ENCODE measurements around the gene TTC34.

TTC34 gene

GRCh38 chr1:2801535-2802291, at the start of gene TTC34:
Gene TTC34, minus strand, starts transcription at chr1:2801693. Its CDS starts 866 bp downstream, at chr1:2800827.
- TF ChIP-seq CTCF (conservative IDR thresholded peaks at IDR 0.05; ENCODE audit: low read length): no peak
- H3K4me3 ChIP-seq (ENCODE audit: low read length): no peak within 1 kb of the TSS
- DNase-seq (ENCODE audit: low read depth): no peak

- no peak for DNase-seq (ENCODE audit: low read depth)
- TF ChIP-seq CTCF (conservative IDR thresholded peaks at IDR 0.05; ENCODE audit: low read length): no peak
- H3K4me3 ChIP-seq (ENCODE audit: low read length): no peak overlapping the region
Measured at GRCh38 chr1:2850502-2850901, 49.0 kb upstream of the TTC34 start.

GRCh38 chr1:2848006-2848670, 46.6 kb upstream of the TTC34 start:
- TF ChIP-seq CTCF (conservative IDR thresholded peaks at IDR 0.05; ENCODE audit: low read length): no peak
- no peak for DNase-seq (ENCODE audit: low read depth)
- H3K4me3 ChIP-seq (ENCODE audit: low read length): no peak overlapping the region

- no peak for TF ChIP-seq CTCF (conservative IDR thresholded peaks at IDR 0.05; ENCODE audit: low read length)
Measured at GRCh38 chr1:2847086-2847985, 45.8 kb upstream of the TTC34 start.

GRCh38 chr1:2845869-2846268, 44.4 kb upstream of the TTC34 start:
- TF ChIP-seq CTCF (conservative IDR thresholded peaks at IDR 0.05; ENCODE audit: low read length): no peak
- no peak for DNase-seq (ENCODE audit: low read depth)
- H3K4me3 ChIP-seq (ENCODE audit: low read length): no peak overlapping the region

More at GRCh38 chr1:2847086-2847985, 45.8 kb upstream of the TTC34 start:
- no peak for DNase-seq (ENCODE audit: low read depth)
- H3K4me3 ChIP-seq (ENCODE audit: low read length): no peak overlapping the region

GRCh38 chr1:2840036-2840809, 38.7 kb upstream of the TTC34 start:
- H3K4me3 ChIP-seq (ENCODE audit: low read length): no peak overlapping the region
- TF ChIP-seq CTCF (conservative IDR thresholded peaks at IDR 0.05; ENCODE audit: low read length): no peak
- DNase-seq (ENCODE audit: low read depth): no peak
